ENCODE measurements around the gene VPS45.

DNA sequence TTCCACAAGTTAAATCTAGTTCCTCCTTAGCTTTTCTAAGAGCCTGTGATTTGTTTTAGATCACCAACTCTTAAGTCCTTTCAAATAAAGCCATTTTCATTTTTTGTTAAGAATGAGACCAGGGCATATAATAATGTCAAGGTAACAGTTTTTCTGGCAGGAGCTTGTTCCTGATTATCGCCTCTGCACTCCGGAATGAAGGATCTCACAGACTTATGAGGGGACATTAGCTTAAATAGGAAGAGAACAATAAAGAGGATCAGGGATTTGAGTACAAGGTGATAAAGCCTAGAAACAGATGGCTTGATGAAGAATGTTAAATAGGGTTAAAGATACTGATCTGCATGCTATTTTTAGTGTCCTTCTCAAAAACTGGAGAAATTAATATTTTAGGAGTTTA lies 43.4 kb upstream of the VPS45 start:
- no peak for TF ChIP-seq EZH2 (IDR thresholded peaks at IDR 0.05)
- TF ChIP-seq POLR2AphosphoS5 (IDR thresholded peaks at IDR 0.05; ENCODE audit: borderline replicate concordance, low read depth, low read length), result no peak
- TF ChIP-seq FOXP2 (optimal IDR thresholded peaks at IDR 0.05; ENCODE audit: control extremely low read depth, extremely low read length, insufficient read depth), result no peak

Measured in SK-N-MC (cell line).